Aorta (tissue), 5 donors: ENCODE results near the gene ARHGEF18. TPM values are rescaled to one million over a fixed set of nuclear protein-coding genes. Genes with fewer than 3 reads are reported as not detected.
A peak's percentile ranks its signal among the peaks of the same experiment; 100 is the strongest.

Source experiments
- ATAC-seq: fragments of 200-7000 bp; cut with Tn5 transposase; one replicate; pipeline ENCODE4 v1.9.1; 2022; ENCODE audit warnings: moderate library complexity; ENCODE audit not compliant: low FRiP score
- DNase-seq, 2 donors: peaks; one replicate each; pipeline ENCODE4 v3.0.0-alpha.2; 2020
- H3K27ac ChIP-seq, 2 donors: one replicate each; pipeline ENCODE4 v1.5.1; 2013; ENCODE audit warnings: low read length in 2 of 2, mild to moderate bottlenecking in 2 of 2, moderate library complexity in 2 of 2, control low read depth in 1 of 2, inconsistent platforms in 1 of 2, low read depth in 1 of 2
- H3K27me3 ChIP-seq, 2 donors: one replicate each; pipeline ENCODE4 v1.6.1; 2013; ENCODE audit warnings: control low read depth in 1 of 2, low read length in 1 of 2, mild to moderate bottlenecking in 1 of 2, moderate library complexity in 1 of 2; ENCODE audit not compliant: insufficient read depth in 2 of 2, control insufficient read depth in 1 of 2
- H3K36me3 ChIP-seq, 2 donors: one replicate each; pipeline ENCODE4 v1.6.1; 2013; ENCODE audit warnings: control low read depth in 1 of 2, low read length in 1 of 2, mild to moderate bottlenecking in 1 of 2; ENCODE audit not compliant: insufficient read depth in 2 of 2, control insufficient read depth in 1 of 2
- H3K4me1 ChIP-seq, 2 donors: one replicate each; pipeline ENCODE4 v1.6.1; 2013; ENCODE audit warnings: low read length in 2 of 2, control low read depth in 1 of 2, mild to moderate bottlenecking in 1 of 2, moderate library complexity in 1 of 2; ENCODE audit not compliant: insufficient read depth in 2 of 2, control insufficient read depth in 1 of 2
- H3K4me3 ChIP-seq, 2 donors: one replicate each; pipeline ENCODE4 v1.5.1; 2013; ENCODE audit warnings: low read length in 2 of 2, control low read depth in 1 of 2, mild to moderate bottlenecking in 1 of 2
- H3K9me3 ChIP-seq: one replicate; pipeline ENCODE4 v1.6.1; 2013; ENCODE audit warnings: mild to moderate bottlenecking, low read length; ENCODE audit not compliant: control insufficient read depth
- WGBS, 2 donors: extraction: QIAGEN DNeasy Blood & Tissue Kit; methylation state at CpG; one replicate each; pipeline ENCODE4 v1.1.7; 2013; 5-methylcytosine and 5-hydroxymethylcytosine counted together
- intact Hi-C, 2 donors: fragments of 100-400 bp; cut with DNase I; formaldehyde crosslinking; loops; one replicate each; pipeline versions ENCODE4 v1.14.2 to v1.15.0; 2022
- polyA plus RNA-seq, 2 donors: library from polyadenylated mRNA; stranded (reverse); fragments of 200-250 nt; gene quantifications; one replicate each; pipeline ENCODE4 v1.2.3, GENCODE V29; 2013
- total RNA-seq, 2 donors: library from RNA; stranded (reverse); fragmentation: NEBNext Ultra II Directional; extraction: Animal tissue kit (Norgen Biotek cat#: 25700); gene quantifications; one replicate each; pipeline ENCODE4 v1.2.1, GENCODE V29; 2021
- donor health status: healthy with polysubstance abuse.
- donor health status: Bipolar disorder and iron deficiency.
- donor health status: DM: no; HTN: no; CAD: no.
- donor health status: DM: no; HTN: no; CAD: no.
- donor health status: DM: yes; HTN: yes; CAD: no.

Gene ARHGEF18
- total and polyA plus RNA-seq, 4 donors, result 8.3 to 23.1 (median 16.3) TPM

DNA sequence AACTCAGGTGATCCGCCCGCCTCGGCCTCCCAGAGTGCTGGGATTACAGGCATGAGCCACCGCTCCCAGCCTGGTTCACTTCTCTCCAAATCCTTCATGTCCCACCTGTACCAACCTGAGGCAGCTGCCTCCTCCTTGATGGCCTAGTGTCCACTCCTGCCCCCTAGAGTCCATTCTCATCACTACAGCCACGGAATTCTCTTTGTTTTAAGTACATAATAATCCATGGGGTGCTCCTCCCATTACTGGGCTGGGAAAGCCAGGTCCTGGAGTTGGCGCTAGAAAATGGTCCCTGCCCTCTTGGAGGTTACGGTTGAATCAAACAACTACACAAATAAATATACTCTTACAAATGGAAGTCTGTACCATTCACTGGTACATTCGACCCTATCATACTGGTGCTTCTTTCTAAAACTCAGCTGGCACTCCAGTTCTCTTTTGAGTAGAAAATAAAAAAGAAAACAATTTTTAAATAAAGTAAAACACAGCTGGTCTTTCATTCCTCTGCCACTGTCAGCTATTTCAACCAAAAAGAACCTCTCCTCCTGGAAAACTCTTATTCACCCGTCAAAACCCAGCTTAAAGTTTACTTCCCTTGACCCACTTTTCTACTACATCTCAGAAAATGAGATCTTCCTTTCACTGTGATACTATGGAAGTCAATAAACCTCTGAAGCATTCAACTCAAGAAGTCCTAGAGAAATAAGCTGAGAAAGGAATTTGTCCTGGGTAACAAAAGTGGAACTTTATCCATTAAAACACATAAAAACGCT is 22.4 kb upstream of the ARHGEF18 start:
- no peak for ATAC-seq
- H3K36me3 ChIP-seq, result no peaks in the 10 kb centered on the region
- H3K4me1 ChIP-seq, result no peaks in the 10 kb centered on the region
- intact Hi-C loops, result no loop called here
- H3K27ac ChIP-seq, result no peak overlapping the region
- H3K4me3 ChIP-seq, result no peak overlapping the region
- no peaks in the 10 kb centered on the region for H3K9me3 ChIP-seq
- 73 to 75% methylated on average over 10 of the region's 10 CpGs for WGBS, 2 donors
- peak in 1 of 2 donors; percentile 24 for DNase-seq
- H3K27me3 ChIP-seq, result no peaks in the 10 kb centered on the region

DNA sequence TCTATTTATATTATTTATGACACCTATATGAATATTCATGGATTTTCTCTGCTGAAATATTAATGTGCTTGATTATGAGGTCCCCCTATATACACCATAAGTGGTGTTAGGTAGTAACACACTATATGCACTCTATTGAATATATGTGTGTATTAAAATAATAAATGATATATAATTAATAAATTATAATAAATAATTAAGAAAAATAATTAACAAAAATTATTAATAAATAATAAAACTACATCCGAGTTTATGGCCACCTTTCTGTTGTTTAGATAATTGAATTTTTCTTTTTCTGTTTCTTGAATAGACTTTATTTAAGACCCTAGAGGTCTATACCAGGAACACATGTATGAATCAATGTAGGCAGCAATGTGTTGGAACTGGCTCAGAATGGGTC is 20.9 kb upstream of the ARHGEF18 start:
- 78 to 84% methylated on average over 1 of the region's 1 CpG for WGBS, 2 donors
- no peak for ATAC-seq
- no peaks in the 10 kb centered on the region for H3K27me3 ChIP-seq
- DNase-seq, result no peak
- no peaks in the 10 kb centered on the region for H3K4me1 ChIP-seq
- no peaks in the 10 kb centered on the region for H3K36me3 ChIP-seq
- intact Hi-C loops, result no loop called here
- no peak overlapping the region for H3K27ac ChIP-seq
- H3K4me3 ChIP-seq, result no peak overlapping the region
- no peaks in the 10 kb centered on the region for H3K9me3 ChIP-seq

DNA sequence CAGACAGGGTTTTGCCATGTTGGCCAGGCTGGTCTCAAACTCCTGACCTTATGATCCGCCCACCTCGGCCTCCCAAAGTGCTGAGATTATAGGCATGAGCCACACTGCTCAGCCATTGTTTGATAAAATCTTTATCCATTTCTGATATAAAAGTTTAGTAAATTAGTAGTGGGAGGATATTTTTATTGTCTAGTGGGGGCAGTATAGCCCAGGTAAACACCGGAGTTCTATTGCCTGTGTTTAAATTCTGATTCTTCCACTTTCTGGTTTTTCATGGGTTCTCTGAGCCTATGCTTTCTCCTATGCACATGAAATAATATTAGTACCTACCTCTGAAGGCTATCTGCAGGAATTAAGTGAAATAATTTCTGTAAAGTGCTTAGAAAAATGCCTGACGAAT is 20.1 kb upstream of the ARHGEF18 start:
- no peaks in the 10 kb centered on the region for H3K36me3 ChIP-seq
- H3K27me3 ChIP-seq, result no peaks in the 10 kb centered on the region
- no peak overlapping the region for H3K4me3 ChIP-seq
- intact Hi-C loops, result no loop called here
- no peak overlapping the region for H3K27ac ChIP-seq
- ATAC-seq, result no peak
- peak in 1 of 2 donors; percentile 11 for DNase-seq
- no peaks in the 10 kb centered on the region for H3K4me1 ChIP-seq
- no peaks in the 10 kb centered on the region for H3K9me3 ChIP-seq
- 90 to 91% methylated on average over 4 of the region's 4 CpGs for WGBS, 2 donors

DNA sequence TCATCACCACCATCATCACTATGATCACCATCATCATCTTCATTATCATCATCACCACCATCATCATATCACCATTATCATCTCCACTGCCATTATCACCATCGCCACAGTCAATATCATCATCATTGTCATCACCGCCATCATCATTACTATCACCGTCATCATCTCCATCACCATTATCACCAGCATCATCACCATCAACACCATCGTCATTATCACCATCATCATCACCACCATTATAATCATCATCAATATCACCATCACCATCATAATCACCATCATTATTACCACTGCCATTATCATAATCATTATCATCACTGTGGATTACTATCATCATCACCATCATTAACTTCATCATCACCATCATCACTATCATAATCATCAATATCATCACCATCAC is 17.3 kb upstream of the ARHGEF18 start:
- Histone ChIP-seq H3K9me3 (no peaks in the 10 kb centered on the region), H3K4me1 (no peaks in the 10 kb centered on the region), H3K4me3 (no peak overlapping the region), H3K27ac (no peak overlapping the region), H3K36me3 (no peaks in the 10 kb centered on the region), H3K27me3 (no peaks in the 10 kb centered on the region)
- intact Hi-C loops, result no loop called here
- DNase-seq, result no peak
- WGBS, 2 donors, result 80 to 89% methylated on average over 4 of the region's 4 CpGs
- ATAC-seq, result no peak

DNA sequence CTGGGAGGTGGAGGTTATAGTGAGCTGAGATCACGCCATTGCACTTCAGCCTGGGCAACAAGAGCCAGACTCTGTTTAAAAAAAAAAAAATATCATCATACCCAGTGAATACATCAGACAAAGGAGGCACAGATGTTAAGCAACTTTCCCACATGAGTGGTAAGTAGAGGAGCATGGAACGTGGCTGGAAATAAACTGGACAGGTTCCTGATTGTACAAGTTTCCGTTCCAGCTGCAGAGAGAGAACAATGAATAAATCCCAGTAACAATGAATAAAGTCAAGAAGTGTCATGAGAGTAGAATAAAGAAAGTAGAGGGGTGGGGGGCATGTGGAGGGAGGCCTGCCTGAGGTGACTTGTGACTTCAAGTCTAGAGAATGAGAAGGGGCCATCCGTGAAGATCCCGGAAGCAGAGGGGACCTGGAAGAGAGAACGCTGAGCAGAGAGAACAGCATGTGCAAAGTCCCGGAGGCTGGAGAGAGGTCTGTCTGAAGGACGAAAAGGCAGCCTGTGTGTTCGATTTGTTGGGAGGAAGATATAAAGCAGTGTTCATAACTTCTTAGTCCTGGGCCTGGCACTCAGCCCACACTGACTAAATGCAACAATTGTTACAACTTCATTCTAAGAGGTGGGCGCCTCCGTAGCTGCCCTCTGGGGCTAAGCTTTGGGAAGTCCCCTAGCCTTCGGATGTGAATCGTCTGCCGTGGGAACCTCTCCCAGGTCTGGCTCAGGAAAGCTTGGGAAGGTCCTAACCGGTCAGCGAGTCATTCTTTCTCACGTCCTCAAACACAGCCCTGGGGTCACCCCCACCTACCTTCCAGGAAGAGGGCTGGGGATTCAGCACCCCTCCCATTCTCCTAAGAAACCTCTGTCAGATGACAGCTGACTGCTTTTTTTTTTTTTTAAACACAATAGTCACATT is 15.3 kb upstream of the ARHGEF18 start:
- DNase-seq, result peak in 1 of 2 donors; percentile 73
- Histone ChIP-seq H3K4me3 (no peak overlapping the region), H3K9me3 (no peaks in the 10 kb centered on the region), H3K27me3 (no peaks in the 10 kb centered on the region), H3K4me1 (no peaks in the 10 kb centered on the region), H3K36me3 (no peaks in the 10 kb centered on the region), H3K27ac (no peak overlapping the region)
- 65 to 74% methylated on average over 17 of the region's 17 CpGs for WGBS, 2 donors
- intact Hi-C loops, result no loop called here
- ATAC-seq, result peak; percentile 41

DNA sequence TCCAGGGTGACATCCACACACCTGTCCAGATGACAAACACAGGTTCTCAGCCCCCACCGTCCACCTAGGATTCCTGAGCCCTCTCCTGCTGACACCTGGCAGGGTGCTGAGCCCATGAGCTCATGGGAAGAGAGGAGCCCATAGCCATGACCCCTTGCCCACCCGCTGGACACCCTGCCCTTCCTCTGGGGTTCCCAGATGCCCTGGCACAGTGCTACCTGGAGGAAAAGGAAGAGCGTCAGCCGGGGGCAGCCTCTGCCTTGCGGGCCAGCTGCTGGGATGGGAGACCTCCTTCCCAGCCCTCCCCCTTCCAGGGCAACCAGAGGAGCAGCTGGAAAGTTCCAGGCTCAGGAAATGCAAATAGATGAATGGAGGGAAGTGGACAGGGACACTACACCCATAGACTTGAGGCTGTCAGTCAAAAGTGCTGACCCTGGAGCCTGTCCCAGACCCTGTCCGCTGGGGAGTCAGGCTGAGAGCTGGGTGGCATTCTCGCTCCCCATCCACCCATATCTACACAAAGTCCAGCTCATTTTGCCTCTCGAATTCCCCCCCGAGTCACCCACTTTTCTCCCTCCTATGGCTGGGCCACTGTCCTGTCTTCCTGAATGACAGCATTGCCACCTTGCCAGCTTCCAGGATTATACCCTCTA is 12.3 kb upstream of the ARHGEF18 start:
- 85 to 87% methylated on average over 9 of the region's 9 CpGs for WGBS, 2 donors
- no peaks in the 10 kb centered on the region for H3K27me3 ChIP-seq
- H3K9me3 ChIP-seq, result no peaks in the 10 kb centered on the region
- no peaks in the 10 kb centered on the region for H3K36me3 ChIP-seq
- no peak overlapping the region for H3K4me3 ChIP-seq
- DNase-seq (no peak), ATAC-seq (no peak)
- intact Hi-C loops, result loop anchor here in 1 of 2 donors (5.0 kb wide), 1 partner anchor 234 kb away; no protein-coding TSS in a partner anchor
- no peak overlapping the region for H3K27ac ChIP-seq
- no peaks in the 10 kb centered on the region for H3K4me1 ChIP-seq

DNA sequence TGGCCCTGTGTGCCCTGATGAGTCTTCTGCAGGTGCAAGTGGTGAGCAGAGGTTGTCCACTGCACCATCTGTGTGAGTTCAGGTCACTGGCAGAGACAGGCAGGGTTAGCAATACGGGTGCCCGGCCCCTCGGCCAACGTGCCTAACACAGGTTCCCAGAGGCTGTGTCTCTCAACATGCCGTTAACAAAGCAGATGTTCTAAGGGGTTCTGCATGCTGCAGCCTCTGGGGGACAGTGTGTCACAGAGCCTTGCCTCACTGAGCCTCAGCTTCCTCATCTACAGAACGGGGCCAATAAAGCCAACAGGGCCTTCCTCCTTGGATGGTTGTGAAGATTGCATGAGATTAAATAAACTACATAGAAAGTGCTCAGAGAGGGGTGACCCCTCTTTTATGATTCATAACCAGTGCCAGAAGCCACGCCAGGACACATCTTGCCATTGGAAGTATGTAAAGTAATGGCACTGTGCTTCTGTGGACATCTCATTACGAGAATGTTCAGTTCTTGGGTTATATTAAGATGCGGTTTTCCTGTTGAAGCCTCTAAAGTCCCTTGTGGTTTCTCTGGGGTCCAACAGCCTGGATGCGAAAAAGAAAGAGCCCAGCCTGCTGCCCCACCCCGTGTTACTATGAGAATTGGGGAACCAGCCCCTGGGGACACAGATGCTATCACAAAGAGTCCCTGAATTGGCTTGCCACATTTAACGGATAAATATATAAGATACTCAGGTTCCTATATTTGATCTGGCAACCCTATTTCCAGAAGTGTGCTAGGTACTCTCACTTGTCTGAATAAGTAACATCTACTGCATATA is 11.2 kb upstream of the ARHGEF18 start:
- no peak overlapping the region for H3K4me3 ChIP-seq
- no peak for DNase-seq
- ATAC-seq, result peak; percentile 53
- H3K27me3 ChIP-seq, result no peaks in the 10 kb centered on the region
- no peaks in the 10 kb centered on the region for H3K36me3 ChIP-seq
- H3K27ac ChIP-seq, result no peak overlapping the region
- intact Hi-C loops, result loop anchor here in 1 of 2 donors (5.0 kb wide), 1 partner anchor 235 kb away; no protein-coding TSS in a partner anchor
- H3K9me3 ChIP-seq, result no peaks in the 10 kb centered on the region
- 83 to 90% methylated on average over 12 of the region's 12 CpGs for WGBS, 2 donors
- no peaks in the 10 kb centered on the region for H3K4me1 ChIP-seq
